HepG2 (cell line): Measurements from ENCODE around the gene PTGIS. TPM values are rescaled to one million over a fixed set of nuclear protein-coding genes. Genes with fewer than 3 reads are reported as not detected.

Source experiments
- ATAC-seq: fragments of 200-7000 bp; cut with Tn5 transposase; 3 replicates; pipeline ENCODE4 v1.9.1; 2020; ENCODE audit warnings: mild to moderate bottlenecking, moderate library complexity
- BruUV-seq: library from RNA; stranded (reverse); fragments of 400-500 nt; replicated peaks from 2 replicates; lab custom pipeline; 2021; lab: Mats Ljungman, UMichigan
- CTCF ChIA-PET: fragments of 300-600 bp; formaldehyde crosslinking; extraction: SDS; loops from one replicate; lab custom pipeline; 2021; ENCODE audit warnings: low total read pairs, inconsistent platforms, low intra/inter-chr PET ratio; lab: Yijun Ruan, JAX
- POLR2A ChIA-PET: fragments of 350-600 bp; sonication (Branson Sonifier 250); formaldehyde crosslinking; loops from one replicate; lab custom pipeline; 2020; ENCODE audit warnings: antibody characterized with exemption, inconsistent platforms; lab: Yijun Ruan, JAX
- DNase-seq: peaks from one replicate; pipeline ENCODE4 v3.0.0-alpha.2; 2015; ENCODE audit warnings: low spot score
- FAIRE-seq: peaks from 3 replicates; lab custom pipeline; 2011; peaks lifted over from hg19 to GRCh38; lab: Jason Lieb, UNC
- H2AFZ ChIP-seq: one replicate; pipeline ENCODE4 v1.6.1; 2011; ENCODE audit warnings: low read length, inconsistent platforms
- H3K27ac ChIP-seq: fragments of 300-600 bp; 3 replicates; pipeline ENCODE4 v1.8.0; 2011; ENCODE audit warnings: mixed run types, mild to moderate bottlenecking, mixed read lengths, low read length, inconsistent platforms; ENCODE audit not compliant: insufficient read depth; ENCODE audit errors: extremely low read length
- H3K27me3 ChIP-seq, 2 experiments: fragments of 200-600 bp in 1 of 2; 2 replicates in 1 of 2; 3 replicates in 1 of 2; pipeline versions ENCODE4 v1.6.0 to v1.8.0; 2011; ENCODE audit warnings: low read length in 2 of 2, mild to moderate bottlenecking in 2 of 2, moderate library complexity in 2 of 2, inconsistent platforms in 1 of 2; ENCODE audit not compliant: insufficient read depth in 2 of 2, control insufficient read depth in 1 of 2
- H3K36me3 ChIP-seq, 2 experiments: fragments of 200-600 bp in 1 of 2; replicated peaks in 1 of 2; 2 replicates in 1 of 2; 3 replicates in 1 of 2; pipeline versions ENCODE4 v1.5.1 to v1.8.0; 2011; ENCODE audit warnings: low read length in 2 of 2, inconsistent platforms in 1 of 2; ENCODE audit not compliant: insufficient read depth in 2 of 2, control insufficient read depth in 1 of 2
- H3K4me1 ChIP-seq: 2 replicates; pipeline ENCODE4 v1.5.1; 2012; ENCODE audit warnings: low read length, inconsistent platforms; ENCODE audit not compliant: insufficient read depth
- H3K4me2 ChIP-seq: 2 replicates; pipeline ENCODE4 v1.6.0; 2011; ENCODE audit warnings: low read depth, low read length, inconsistent platforms
- H3K4me3 ChIP-seq, 3 experiments: fragments of 200-600 bp in 1 of 3; sonication (generic), shearing (Covaris generic) in 1 of 3; replicated peaks in 1 of 3; 2 replicates each; pipeline ENCODE4 v1.5.1; 2011 to 2016; ENCODE audit warnings: low read length in 3 of 3, inconsistent platforms in 2 of 3, low read depth in 2 of 3, mild to moderate bottlenecking in 2 of 3, control low read depth in 1 of 3, mixed read lengths in 1 of 3; ENCODE audit not compliant: insufficient read depth in 1 of 3
- H3K79me2 ChIP-seq: one replicate; pipeline ENCODE4 v1.6.1; 2011; ENCODE audit warnings: low read length, inconsistent platforms; ENCODE audit not compliant: insufficient read depth
- H3K9ac ChIP-seq: 2 replicates; pipeline ENCODE4 v1.6.0; 2011; ENCODE audit warnings: mild to moderate bottlenecking, low read depth, low read length, inconsistent platforms; ENCODE audit not compliant: insufficient read depth
- H3K9me3 ChIP-seq: 2 replicates; pipeline ENCODE4 v1.5.1; 2012; ENCODE audit warnings: mild to moderate bottlenecking, low read length
- H4K20me1 ChIP-seq: 2 replicates; pipeline ENCODE4 v1.6.0; 2011; ENCODE audit warnings: inconsistent platforms, mild to moderate bottlenecking, low read length, moderate library complexity; ENCODE audit not compliant: insufficient read depth
- ATF4 ChIP-seq, 2 experiments: fragments of 450-650 bp in 1 of 2; sonication (generic) in 1 of 2; formaldehyde crosslinking; IDR thresholded peaks; 2 replicates each; pipeline versions ENCODE4 v1.5.0 to v1.8.0; 2020 to 2022; ENCODE audit warnings: mild to moderate bottlenecking in 1 of 2, missing genetic modification reagents in 1 of 2
- CCDC6 ChIP-seq: sonication (generic); formaldehyde crosslinking; IDR thresholded peaks from 2 replicates; pipeline ENCODE4 v1.8.1; 2022; ENCODE audit warnings: mild to moderate bottlenecking, missing genetic modification reagents, moderate library complexity
- FOXM1 ChIP-seq: sonication (generic); formaldehyde crosslinking; IDR thresholded peaks from 2 replicates; pipeline ENCODE4 v1.5.0; 2020; ENCODE audit warnings: missing genetic modification reagents
- NFKBIZ ChIP-seq: IDR thresholded peaks from 2 replicates; pipeline ENCODE4 v1.6.1; 2018; ENCODE audit warnings: missing genetic modification reagents, missing compliant biosample characterization
- PHF21A ChIP-seq: sonication (generic); formaldehyde crosslinking; IDR thresholded peaks from 2 replicates; pipeline ENCODE4 v1.5.0; 2020; ENCODE audit warnings: mild to moderate bottlenecking, missing genetic modification reagents
- RNF2 ChIP-seq: fragments of 450-650 bp; conservative IDR thresholded peaks from 2 replicates; pipeline ENCODE4 v1.6.1; 2016; ENCODE audit warnings: low read depth
- SALL1 ChIP-seq: sonication (generic); formaldehyde crosslinking; IDR thresholded peaks from 2 replicates; pipeline ENCODE4 v1.8.0; 2022; ENCODE audit warnings: mild to moderate bottlenecking, missing genetic modification reagents
- ZNF230 ChIP-seq: sonication (generic); formaldehyde crosslinking; IDR thresholded peaks from 2 replicates; pipeline ENCODE4 v1.4.0; 2020; ENCODE audit warnings: mild to moderate bottlenecking, missing genetic modification reagents
- ZNF256 ChIP-seq: sonication (generic); formaldehyde crosslinking; conservative IDR thresholded peaks from 2 replicates; pipeline ENCODE4 v1.4.0; 2020; ENCODE audit warnings: missing genetic modification reagents
- ZNF274 ChIP-seq: sonication (generic); formaldehyde crosslinking; IDR thresholded peaks from 2 replicates; pipeline ENCODE4 v1.5.1; 2020; ENCODE audit warnings: mild to moderate bottlenecking, missing genetic modification reagents
- ZNF557 ChIP-seq: sonication (generic); formaldehyde crosslinking; IDR thresholded peaks from 2 replicates; pipeline ENCODE4 v1.4.0; 2020; ENCODE audit warnings: missing genetic modification reagents
- ZNF569 ChIP-seq: sonication (generic); formaldehyde crosslinking; IDR thresholded peaks from 2 replicates; pipeline ENCODE4 v1.5.0; 2020; ENCODE audit warnings: mild to moderate bottlenecking, missing genetic modification reagents, moderate library complexity, borderline replicate concordance
- ZNF570 ChIP-seq: sonication (generic); formaldehyde crosslinking; IDR thresholded peaks from 2 replicates; pipeline ENCODE4 v1.4.0; 2020; ENCODE audit warnings: mild to moderate bottlenecking, missing genetic modification reagents, borderline replicate concordance
- ZNF574 ChIP-seq: sonication (generic); formaldehyde crosslinking; IDR thresholded peaks from 2 replicates; pipeline ENCODE4 v1.4.0; 2020; ENCODE audit warnings: missing genetic modification reagents
- ZNF724P ChIP-seq: sonication (generic); formaldehyde crosslinking; IDR thresholded peaks from 2 replicates; pipeline ENCODE4 v1.8.0; 2022; ENCODE audit warnings: missing genetic modification reagents, borderline replicate concordance
- WGBS: methylation state at CpG from one replicate; pipeline ENCODE4 v1.1.6; 2017; ENCODE audit warnings: low lambda C conversion rate; 5-methylcytosine and 5-hydroxymethylcytosine counted together
- in situ Hi-C: cut with HindIII; loops from 2 replicates; pipeline ENCODE4 v1.10.0; 2017; ENCODE audit warnings: low pct_unique_long_range_greater_than_20kb; ENCODE audit not compliant: extremely low pct_ligation_motif_present
- intact Hi-C: fragments of 100-400 bp; cut with micrococcal nuclease; formaldehyde crosslinking; loops from one replicate; pipeline ENCODE4 v1.10.0; 2022; ENCODE audit not compliant: unreplicated experiment
- polyA plus RNA-seq, 8 experiments: library from polyadenylated mRNA; depleted of rRNA in 3 of 8; stranded (reverse) in 7 of 8; unstranded in 1 of 8; fragments of >200 nt; fragmentation: Illumina TruSeq in 4 of 8; extraction: Trizol in 4 of 8; gene quantifications; 2 replicates each; pipeline versions ENCODE4 v1.2.1 to v1.2.3, GENCODE V29; 2011 to 2016; ENCODE audit warnings: low read depth in 4 of 8, missing spikeins in 1 of 8, mixed read lengths in 1 of 8; ENCODE audit not compliant: insufficient read depth in 1 of 8
- total RNA-seq, 5 experiments: library from RNA; depleted of rRNA; stranded (reverse); fragments of >200 nt; fragmentation: Illumina TruSeq; extraction: Trizol; gene quantifications; 2 replicates each; pipeline ENCODE4 v1.2.3, GENCODE V29; 2016; ENCODE audit warnings: low read depth in 1 of 5

Gene PTGIS
- total and polyA plus RNA-seq, 2 of the 13 experiments (the other 11 are each of a cell fraction or from before 2014, with no cell fraction given) = not detected

- CTCF ChIA-PET = no interaction called here
- Histone ChIP-seq H3K79me2 (no peaks in the 10 kb centered on the region), H3K9ac (no peak overlapping the region), H3K4me1 (peaks cover 31% of the 10 kb centered on the region), H4K20me1 (no peaks in the 10 kb centered on the region), H3K9me3 (peaks cover 7% of the 10 kb centered on the region), H3K4me2 (no peak overlapping the region)
- DNase-seq (no peak), FAIRE-seq (no peak)
- no TSS peak for BruUV-seq
- in situ Hi-C loops = no loop called here
- intact Hi-C loops = no loop called here
- TF ChIP-seq PHF21A (CRISPR knock-in tag) (no peak), ZNF724P (no peak), NFKBIZ (CRISPR knock-in tag) (no peak), CCDC6 (CRISPR knock-in tag) (no peak), ZNF256 (CRISPR knock-in tag) (no peak), FOXM1 (no peak), RNF2 (no peak), ZNF230 (CRISPR knock-in tag) (no peak), ZNF557 (no peak), ZNF574 (CRISPR knock-in tag) (no peak), ZNF274 (CRISPR knock-in tag) (no peak), ZNF570 (CRISPR knock-in tag) (no peak), ATF4 (CRISPR knock-in tag; IDR thresholded peaks at IDR 0.05) (no peak), ZNF569 (CRISPR knock-in tag) (no peak), SALL1 (CRISPR knock-in tag) (no peak)
- TF ChIP-seq, all 625 proteins: peak for 0
- POLR2A ChIA-PET = no interaction called here
- no peak overlapping the region for H2AFZ ChIP-seq
- 24% methylated on average over 4 of the region's 4 CpGs for WGBS
- no peak overlapping the region for H3K27ac ChIP-seq
- H3K27me3 ChIP-seq = peaks cover 0 to 13% of the 10 kb centered on the region in 2 experiments; a peak in 3 of 5 replicates
- no peaks in the 10 kb centered on the region for H3K36me3 ChIP-seq
- no peak overlapping the region for H3K4me3 ChIP-seq
- no peak for ATAC-seq
Observed at GRCh38 chr20:49578436-49578835, 10.5 kb upstream of the PTGIS start.
